ENCODE data around the gene SPEF1.

Gene SPEF1

DNA sequence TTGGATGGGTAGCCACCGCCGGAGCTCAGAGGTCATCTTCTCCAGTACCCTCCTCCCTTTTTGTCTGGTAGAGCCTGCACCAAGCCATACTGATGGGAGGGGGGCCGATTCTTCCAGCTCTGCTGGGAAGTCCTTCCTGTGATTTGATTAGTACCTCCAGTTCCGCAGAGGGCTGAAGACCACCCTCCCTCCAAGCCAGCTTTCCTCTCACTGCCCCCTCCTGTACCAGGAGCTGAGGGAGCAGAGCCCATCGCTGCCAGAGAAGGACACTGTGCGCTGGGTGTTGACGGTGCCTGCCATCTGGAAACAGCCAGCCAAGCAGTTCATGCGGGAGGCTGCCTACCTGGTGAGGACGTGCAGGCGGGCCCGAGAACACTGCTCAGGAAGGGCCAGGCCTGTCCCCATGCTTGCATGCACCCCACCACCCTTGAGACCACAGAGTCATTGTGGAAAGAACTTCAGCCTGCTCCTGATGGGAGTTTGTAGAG is 35.5 kb downstream of the SPEF1 start:
- DNase-seq, result no peak

DNA sequence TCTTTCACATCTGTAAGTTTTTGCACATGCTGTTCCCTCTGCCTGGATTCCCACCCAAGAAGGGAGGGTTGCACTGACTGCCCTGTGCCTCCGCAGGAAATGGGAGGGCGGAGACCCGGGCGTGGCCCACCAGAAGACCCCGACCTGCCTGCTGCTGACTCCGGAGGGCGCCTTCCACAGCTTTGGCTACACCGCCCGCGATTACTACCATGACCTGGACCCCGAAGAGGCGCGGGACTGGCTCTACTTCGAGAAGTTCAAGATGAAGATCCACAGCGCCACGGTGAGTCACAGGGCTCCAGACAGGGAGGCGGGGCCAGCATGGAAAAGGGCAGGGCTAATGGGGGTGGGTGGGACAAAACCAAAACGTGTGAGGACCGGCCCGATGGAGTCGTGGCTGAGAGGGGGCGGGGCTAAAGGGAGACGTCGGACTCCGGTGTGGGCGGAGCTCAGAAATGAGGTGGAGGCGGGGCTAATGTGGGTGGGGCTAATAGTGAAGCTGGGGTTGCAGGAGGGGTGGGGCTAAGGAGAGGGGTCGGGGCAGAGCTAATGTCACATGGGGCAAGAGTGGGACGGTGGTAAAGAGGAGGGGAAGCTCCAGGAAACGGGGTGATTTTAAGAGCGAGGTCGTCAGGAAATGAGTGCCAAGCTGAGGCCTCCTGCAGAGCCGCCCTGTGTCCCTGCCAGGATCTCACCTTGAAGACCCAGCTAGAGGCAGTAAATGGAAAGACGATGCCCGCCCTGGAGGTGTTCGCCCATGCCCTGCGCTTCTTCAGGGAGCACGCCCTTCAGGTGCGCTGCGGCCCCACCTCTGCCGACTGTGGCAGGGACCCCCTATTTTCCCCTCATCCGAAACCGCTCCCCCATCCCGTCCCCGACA is 36.2 kb downstream of the SPEF1 start:
- DNase-seq, result peak; percentile 87

DNA sequence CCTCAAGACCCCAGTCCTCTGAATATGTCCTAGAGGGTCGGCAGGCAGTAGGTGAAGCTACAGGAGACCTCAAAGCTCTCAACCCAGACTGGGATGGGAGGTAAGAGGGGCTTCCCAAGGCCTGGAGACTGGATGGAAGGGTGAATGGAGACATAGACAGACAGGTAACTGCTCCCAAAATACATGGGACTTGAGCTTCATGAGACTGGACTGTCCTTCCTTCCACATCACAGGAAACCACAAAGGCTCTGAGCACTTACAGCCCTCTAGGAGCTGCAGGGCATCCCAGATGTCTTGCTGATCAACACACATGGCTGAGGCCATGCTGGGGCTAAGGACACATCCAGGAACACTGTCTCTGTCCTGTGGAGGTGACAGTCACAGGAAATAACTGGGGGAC is 37.2 kb downstream of the SPEF1 start:
- DNase-seq, result no peak

DNA sequence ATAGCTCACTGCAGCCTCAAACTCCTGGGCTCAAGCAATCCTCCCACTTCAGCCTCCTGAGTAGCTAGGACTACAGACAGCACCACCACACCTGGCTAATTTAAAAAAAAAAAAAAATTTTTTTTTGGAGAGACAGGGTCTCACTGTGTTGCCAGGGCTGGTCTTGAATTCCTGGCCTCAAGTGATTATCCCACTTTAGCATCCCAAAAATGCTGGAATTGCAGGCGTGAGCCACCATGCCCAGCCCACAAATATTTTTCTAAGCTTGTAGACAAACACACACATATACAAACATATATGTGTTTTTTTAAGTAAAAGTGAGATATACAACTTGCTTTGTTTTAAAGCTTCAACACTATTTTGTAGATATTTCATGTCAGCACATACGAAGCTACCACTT is 38.0 kb downstream of the SPEF1 start:
- DNase-seq, result no peak

DNA sequence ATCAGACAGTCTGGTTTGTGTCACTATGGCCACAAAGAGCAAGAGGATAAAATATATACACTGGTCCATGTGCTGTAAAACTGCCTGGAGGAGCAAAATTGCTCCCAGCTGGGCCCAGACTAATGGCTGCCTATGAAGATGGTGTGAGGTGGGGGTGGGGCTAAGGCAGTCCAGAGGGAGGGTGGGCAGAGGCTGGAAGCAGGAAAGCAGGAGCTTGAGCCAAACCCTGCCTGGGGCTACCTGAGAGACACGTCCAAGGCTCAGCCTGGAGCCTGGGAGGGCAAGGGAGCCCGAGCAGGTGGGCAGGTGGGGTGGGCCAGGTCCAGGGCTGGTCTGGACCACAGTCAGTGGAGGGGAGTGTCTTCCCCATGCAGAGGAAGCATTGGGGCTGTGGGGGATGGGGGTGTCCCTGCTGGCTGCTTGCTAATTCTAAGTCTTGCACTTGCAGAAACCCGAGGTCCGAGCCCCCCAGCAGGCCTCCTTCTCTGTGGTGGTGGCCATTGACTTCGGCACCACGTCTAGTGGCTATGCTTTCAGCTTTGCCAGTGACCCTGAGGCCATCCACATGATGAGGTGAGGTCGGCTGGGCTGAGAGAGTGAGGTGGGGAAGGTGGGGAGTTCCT is 39.3 kb downstream of the SPEF1 start:
- DNase-seq, result no peak

DNA sequence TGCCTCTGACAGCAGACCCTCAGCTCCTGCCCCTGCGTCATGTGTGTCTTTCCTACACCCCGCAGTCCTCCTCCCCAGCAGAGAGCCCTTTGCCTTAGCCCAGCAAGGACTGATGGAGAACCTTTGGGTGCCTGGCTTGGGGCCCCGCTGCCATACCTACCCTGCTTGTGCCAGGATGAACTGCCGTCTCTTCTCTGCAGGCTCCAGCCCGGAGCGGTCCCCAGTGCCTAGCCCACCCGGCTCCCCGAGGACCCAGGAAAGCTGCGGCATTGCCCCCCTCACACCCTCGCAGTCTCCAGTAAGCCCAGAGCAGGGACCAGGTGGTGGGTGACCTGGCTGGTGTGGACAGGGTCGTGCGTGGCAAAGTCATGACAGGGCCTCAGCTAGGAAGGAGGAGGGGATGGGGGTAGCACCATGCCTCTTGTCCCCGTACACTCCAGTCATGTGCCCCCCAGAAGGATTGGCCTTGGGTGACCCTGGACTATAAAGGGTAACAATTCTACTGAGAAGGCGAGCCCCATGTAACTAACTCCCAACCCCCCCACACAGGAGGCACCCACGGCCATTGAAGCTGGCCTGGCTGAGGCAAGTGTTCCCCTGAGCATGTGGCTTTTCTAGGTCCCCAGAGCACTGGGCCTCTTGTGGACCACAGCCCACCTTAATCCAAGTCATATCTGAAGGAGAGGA is 40.5 kb downstream of the SPEF1 start:
- no peak for DNase-seq

DNA sequence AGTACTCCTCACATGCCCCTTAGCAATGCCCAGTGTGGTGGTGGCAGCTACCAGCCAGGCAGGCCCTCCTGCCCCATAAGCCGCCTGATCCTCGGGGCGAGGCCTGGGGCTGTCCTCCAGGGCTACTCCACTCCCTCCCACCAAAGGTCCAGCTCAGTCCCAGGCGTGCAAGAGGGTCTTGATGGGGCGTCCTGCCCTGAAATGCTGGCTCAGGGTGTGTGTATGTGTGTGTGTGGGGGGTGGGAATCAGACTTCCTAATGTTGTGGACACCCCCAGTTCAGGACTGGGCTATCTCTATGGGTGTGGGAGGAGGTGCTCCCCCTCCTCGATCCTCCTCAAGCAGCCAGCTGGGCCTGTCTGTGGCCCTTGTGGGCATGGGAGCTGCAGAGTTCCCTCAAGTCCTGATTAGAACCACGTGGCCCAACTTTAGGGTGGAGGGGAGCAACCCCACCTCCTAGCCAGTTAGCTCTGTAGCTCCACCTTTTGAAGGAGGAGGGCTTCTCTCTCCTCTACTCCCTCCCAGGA is 41.3 kb downstream of the SPEF1 start:
- no peak for DNase-seq

DNA sequence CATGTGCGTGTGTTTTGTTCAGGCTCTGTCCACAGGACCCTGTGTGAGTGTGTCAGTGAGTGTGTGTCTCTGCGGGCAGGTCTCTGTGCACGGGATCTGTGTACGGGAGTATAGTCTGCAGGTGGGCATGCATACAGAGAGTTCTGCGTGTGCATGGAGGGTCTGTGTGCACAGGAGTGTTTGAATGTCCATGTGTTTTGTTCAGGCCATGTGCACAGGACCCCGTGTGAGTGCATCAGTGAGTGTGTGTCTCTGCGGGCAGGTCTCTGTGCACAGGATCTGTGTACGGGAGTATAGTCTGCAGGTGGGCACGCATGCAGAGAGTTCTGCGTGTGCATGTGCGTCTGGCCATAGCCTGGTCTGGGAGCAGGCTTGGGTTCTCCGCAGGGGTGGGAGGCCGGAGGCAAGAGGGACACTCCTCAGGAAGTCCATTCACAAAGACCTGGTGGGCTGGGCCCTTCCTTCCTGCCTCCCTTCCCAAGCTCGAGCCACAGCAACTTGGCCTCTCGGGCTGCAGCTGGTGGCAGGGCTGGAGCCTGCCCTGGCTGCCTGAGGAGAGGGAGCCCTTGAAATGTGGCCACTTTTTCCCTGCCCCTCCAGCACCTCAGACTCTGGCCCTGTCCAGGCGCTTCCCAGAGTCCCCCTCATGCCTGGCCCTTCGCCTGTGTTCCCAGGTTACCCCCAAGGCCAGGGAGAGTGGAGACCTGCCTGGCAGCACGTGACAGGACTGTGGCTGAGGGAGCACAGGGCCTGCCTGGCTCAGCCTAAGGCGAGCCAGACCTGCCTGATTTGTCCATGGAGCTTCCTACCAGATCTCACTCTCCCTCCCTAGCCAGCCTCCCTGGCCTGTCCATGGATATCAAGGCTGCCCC is 42.0 kb downstream of the SPEF1 start:
- no peak for DNase-seq

DNA sequence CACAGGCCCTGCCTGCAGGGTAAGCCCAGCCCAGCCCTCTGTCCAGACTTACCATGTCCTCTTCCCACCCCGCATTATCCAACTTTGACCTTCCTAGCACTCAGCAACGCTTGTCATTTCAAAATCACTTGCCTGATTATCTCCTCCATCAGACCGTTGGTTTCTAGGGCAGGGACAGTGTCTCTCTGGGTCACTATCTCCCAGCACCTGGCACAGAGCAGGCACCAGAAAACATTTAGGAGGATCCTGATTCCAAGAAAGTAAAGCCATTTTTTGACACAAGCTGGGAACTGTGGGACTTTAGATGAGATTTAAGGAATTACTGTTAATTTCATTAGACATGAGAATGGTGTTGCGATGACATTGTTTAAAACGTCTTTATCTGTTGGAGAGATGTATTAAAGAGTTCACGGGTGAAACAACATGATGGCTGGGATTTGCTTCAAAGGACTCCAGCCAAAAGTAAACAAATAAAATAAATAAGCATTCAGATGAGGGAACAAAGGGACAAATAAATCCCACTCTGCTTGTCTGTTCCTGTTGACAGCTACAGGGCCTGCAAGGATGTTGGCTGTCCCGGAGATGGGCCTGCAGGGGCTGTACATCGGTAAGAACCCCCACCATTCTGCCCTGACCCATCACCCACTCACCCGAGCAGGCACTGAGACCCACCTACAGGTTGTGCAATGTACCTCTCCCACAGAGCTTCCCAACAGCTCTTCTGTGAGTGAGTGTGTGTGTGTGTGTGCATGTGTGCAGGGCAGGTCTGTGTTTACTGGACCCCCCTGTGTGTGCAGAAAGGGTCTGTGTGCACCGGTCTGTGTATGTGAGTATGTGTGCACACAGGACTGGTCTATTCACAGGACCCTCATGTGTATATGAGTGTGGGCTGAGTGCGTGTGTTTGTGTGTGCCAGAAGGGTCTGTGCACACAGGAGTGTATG is 42.9 kb downstream of the SPEF1 start:
- DNase-seq, result no peak

DNA sequence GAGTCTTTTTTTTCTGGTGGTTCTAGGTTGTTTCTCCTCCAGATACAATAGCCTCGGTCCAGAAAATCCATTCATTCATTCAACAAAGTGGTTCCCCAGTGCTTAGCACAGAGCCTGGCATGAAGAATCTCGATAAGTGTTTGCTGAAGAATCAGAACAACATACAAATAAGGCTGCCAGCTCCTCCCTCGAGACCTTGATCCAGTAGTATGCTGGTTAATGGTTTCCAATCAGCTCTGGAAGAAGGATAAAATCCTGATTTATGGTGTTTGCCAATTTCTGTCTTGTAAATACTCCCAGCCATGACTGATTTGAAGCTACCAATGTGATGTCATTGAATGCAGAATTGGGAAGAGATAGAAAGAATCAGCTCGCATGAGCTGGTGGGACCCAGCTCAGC is 45.5 kb downstream of the SPEF1 start:
- no peak for DNase-seq

DNA sequence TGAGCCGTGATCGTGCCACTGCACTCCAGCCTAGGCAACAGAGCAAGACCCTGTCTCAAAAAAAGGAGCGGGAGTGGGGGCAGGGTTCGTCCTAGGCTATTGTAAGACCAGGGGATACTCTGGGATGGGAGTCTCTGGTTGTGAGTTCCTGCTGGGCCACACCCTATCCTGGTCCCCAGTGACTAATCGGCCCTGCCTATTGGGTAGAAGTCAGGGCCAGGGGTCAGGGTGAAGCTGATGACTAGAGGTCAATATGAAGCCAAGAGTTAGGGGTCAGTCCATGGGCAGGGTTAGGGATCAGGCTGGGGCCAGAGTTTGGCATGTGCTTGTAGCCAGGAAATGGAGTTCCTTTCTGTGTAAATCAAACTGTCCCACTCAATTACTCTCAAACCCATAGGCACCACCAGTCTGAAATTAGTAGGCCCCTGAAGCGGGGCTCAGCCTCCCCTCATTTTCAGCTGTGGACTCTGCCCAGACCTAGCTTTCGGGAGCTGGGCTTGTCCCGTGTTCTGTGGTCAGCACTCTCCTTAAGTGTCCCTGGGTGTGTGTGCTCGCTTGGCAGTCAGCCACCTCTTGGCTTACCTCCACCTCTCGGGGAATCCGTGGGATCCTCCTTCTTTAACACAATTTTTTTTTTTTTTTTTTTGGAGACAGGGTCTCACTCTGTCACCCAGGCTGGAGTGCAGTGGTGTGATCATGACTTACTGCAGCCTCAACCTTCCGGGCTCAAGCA is 47.0 kb downstream of the SPEF1 start:
- no peak for DNase-seq

DNA sequence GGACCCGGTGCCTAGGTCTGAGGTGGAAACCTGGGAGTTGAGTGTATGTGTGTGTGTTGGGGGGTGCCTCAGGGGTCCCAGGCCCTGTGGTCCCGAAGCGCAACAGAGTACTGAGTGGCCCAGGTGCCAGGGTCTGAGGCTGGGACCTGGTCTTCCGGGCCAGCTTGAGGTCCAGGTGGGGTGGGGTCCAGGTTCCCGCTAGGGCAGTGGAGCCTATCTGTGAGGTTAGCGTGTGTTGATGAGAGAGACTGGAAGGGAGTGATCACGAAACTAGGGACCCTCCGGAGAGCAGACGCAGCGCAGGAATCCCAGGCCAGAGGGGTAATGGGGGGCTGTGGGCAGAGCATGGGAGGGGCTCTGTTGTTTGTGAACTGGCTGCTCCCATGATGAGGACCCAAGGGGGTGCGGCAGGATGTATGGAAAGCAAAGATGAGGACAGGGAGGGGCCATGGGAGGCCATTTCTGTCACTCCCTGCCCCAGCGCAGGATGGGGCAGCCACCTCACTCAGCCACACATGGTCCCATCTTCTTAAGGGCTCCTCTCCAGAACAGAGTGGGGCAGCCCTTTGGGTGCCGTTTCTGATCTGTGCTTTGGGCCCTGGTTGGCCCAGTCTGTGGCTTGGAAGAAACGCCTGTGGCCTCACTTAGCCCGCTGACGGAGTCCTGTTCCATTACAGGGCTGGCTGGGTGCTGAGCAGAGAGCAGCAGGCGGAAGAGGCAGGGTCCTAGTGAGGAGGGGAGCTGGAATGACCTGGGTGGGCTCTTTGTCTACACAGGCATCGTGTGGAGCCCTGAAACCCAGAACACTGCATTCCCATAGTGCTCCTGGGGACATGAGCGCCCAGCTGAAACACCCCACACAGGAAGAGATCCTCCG is 47.9 kb downstream of the SPEF1 start:
- DNase-seq, result no peak

DNA sequence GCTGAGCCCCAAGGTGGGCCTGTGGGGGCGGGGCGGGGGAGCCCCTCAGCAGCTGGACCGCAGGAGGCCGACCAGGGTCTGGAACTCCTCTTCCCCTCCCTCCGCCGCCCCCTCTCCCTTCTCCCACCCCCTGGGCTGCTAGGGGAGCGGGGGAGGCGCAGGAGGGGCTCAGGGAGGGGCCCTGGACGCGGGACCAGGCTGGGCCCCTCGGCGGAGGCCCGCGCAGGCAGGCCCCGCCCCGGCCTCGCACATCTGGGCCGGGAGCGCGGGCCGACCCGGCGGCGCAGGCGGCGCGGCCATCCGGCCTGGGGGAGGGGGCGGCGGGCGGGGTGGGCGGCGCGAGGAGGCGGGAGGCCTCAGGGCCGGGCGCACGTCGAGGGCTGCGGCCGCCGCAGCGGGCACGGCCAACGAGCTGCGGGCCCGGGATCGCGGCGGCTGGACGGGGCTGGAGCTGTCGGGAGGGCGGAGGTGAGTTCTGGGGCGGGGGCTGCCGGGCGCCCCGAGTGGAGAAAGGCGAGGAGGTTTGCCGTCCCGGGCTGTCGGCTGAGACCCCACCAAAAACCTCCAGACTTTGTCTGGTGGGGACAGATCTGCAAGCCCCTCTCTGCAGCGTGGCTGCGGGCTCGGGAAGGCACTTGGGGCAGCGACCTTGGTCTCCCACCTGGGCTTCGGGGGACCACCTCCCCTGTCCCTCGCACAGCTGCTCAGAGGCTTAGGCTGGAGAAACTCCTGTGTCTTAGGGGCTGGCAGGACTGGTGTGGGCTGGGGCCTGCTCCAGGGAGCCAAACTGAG is 48.7 kb downstream of the SPEF1 start, which contains the start of gene HSPA12B:
HSPA12B (plus strand) TSS at position 359 of the 792 bp plus-strand sequence. CDS start 5,990 bp downstream, outside the sequence.
- DNase-seq, result no peak

DNA sequence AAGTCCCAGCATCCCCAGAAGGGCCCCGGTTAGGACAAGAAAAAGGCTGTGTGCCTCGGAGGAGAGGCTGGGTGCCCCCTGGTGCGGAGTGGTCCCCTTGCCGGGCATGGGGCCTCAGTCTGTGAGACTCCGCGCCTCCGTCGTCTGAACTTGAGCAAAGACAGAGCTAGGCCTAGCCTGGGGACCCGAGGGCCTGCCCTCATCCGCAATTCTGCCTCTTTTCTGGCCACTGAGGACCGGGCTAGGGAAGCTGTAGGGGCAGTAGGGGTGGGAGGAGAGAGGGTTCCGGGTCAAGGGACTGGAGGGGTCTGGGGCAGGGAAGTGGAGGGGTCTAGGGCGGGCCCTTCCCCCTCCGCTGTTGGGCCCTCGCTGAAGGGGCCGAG is 49.3 kb downstream of the SPEF1 start:
- no peak for DNase-seq

DNA sequence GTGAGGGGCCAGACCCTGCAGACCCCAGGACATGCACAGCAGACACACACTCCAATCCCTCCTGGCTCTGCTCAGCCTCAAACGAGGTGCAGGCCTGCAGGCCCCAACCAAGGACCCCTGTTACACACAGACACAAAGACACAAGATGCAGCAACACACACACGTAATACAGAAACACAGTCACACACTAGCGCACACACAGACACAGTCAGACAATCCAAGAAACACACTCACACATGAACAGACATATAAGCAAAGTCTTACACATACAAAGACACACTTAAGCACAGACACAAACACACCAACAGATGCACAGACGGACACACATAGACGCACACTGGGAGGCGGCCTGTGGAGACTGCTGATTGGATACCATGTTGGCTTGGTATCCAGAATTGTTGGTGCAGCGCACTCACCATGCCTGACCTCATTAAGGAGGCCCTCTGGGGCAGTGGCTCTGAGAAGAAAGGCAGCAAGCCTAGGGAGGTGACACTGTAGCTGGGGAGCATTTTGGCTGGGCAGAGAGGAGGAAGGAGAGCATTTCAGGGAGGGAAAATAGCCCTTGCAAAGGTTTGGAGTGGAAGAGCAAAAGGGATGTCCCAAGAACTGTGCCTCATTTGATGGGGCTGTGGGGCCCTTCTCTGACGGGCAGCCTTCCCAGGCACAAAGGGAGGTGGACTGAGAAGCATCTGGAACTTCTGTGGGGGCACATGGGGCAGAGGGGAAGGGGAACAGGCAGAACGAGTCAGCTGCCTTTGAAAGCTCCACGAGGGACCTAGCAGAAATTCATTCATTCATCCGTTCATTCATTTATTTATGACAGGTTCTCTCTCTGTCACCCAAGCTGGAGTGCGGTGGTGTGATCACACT is 50.2 kb downstream of the SPEF1 start:
- DNase-seq, result no peak

DNA sequence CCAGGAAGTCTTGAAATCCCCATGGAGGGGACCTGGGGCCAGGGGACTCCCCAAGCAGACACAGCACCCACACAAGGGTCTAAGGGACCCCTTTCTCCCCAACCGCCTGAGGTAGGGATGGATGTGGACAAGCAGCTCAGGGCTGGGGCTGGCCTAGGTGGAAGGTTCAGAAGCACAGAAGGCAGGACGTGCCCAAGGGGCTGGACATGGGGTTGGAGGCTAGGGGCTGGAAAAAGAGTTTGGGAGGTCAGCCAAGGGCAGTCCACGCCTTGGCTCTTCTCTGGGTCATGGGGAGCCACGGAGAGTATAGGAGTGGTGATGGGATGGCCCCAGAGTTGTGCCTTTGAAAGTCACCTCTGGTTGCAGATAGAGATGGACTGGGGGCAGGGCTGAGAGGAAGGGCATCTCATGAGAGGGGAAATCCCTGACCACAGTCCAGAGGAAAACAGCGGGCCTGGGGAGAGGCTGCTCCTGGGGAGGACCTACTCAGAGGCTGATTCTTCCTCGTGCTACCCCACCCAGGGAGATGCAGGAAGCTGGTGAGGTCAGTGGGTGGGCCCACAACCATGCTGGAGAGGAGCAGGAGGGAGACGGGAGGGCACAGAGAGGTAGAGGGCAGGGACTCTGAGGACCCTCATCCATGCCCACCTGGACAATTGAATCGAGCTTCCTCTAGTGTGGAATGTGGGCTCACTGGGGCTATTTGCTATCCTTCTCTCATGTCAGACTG is 51.3 kb downstream of the SPEF1 start:
- DNase-seq, result no peak

DNA sequence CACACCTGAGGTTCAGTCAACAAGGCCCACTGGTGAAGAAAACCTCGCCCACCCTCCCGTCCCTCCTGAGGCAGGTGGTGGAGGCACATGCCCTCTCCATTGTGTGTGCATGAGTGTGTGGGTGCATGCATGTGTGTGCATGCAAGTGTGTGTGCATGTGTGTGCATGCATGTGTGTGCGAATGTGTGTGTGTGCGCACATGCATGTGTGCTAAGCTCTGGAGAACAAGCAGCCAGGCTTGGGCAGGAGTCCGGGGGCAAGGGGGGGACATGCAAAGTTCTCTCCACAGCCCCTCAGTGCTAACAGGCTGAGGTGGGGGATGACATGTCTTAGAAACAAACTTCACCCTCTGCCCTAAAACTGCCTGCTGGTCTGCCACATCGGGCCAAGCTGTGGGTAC is 51.9 kb downstream of the SPEF1 start:
- no peak for DNase-seq

Measured in activated CD4-positive, alpha-beta T cell treated with anti-CD3 and anti-CD28 coated beads for 48 hours (primary cell).